Small intestine (tissue), 7 donors: ENCODE measurements around the gene SIGMAR1. TPM values are rescaled to one million over a fixed set of nuclear protein-coding genes. Genes with fewer than 3 reads are reported as not detected.

Experiments used
- DNase-seq, 2 donors: peaks; one replicate each; pipeline versions ENCODE4 v3.0.0 to v3.0.0-alpha.2; 2013
- FAIRE-seq: peaks from 2 replicates; lab custom pipeline; 2012; peaks lifted over from hg19 to GRCh38; lab: Jason Lieb, UNC
- H3K27ac ChIP-seq, 3 donors: one replicate each; pipeline ENCODE4 v1.5.1; 2013; ENCODE audit warnings: low read length in 2 of 3, mild to moderate bottlenecking in 2 of 3, control low read depth in 1 of 3, inconsistent platforms in 1 of 3, low read depth in 1 of 3, moderate library complexity in 1 of 3
- H3K27me3 ChIP-seq, 3 donors: one replicate each; pipeline ENCODE4 v1.6.1; 2013; ENCODE audit warnings: low read length in 3 of 3, inconsistent platforms in 1 of 3; ENCODE audit not compliant: control insufficient read depth in 3 of 3, insufficient read depth in 3 of 3
- H3K36me3 ChIP-seq, 3 donors: one replicate each; pipeline ENCODE4 v1.6.1; 2013; ENCODE audit warnings: low read length in 3 of 3, inconsistent platforms in 1 of 3, low read depth in 1 of 3, mild to moderate bottlenecking in 1 of 3, moderate library complexity in 1 of 3; ENCODE audit not compliant: control insufficient read depth in 3 of 3, insufficient read depth in 2 of 3
- H3K4me1 ChIP-seq, 3 donors: one replicate each; pipeline ENCODE4 v1.6.1; 2013; ENCODE audit warnings: low read length in 2 of 3, inconsistent platforms in 1 of 3, low read depth in 1 of 3, mild to moderate bottlenecking in 1 of 3, moderate library complexity in 1 of 3; ENCODE audit not compliant: control insufficient read depth in 3 of 3, insufficient read depth in 2 of 3
- H3K4me3 ChIP-seq, 3 donors: one replicate each; pipeline ENCODE4 v1.5.1; 2013; ENCODE audit warnings: low read length in 3 of 3, control low read depth in 1 of 3, inconsistent platforms in 1 of 3, low read depth in 1 of 3, mild to moderate bottlenecking in 1 of 3, moderate library complexity in 1 of 3
- H3K9me3 ChIP-seq, 2 donors: one replicate each; pipeline ENCODE4 v1.6.1; 2013; ENCODE audit warnings: low read depth in 1 of 2, low read length in 1 of 2; ENCODE audit not compliant: control insufficient read depth in 2 of 2, insufficient read depth in 1 of 2
- WGBS, 3 donors: extraction: QIAGEN DNeasy Blood & Tissue Kit; methylation state at CpG; one replicate each; pipeline ENCODE4 v1.1.7; 2013; 5-methylcytosine and 5-hydroxymethylcytosine counted together
- polyA plus RNA-seq, 4 donors: library from polyadenylated mRNA; stranded (reverse) in 3 of 4; unstranded in 1 of 4; fragments of 200-250 nt in 3 of 4; fragments of 120-200 nt in 1 of 4; gene quantifications; one replicate each; pipeline versions ENCODE4 v1.2.1 to v1.2.3, GENCODE V29; 2013
- donor health status: healthy with polysubstance abuse.
- donor health status: control.
- donor health status: control.
- donor health status: Bipolar disorder and iron deficiency.
- donor health status: healthy.

The SIGMAR1 gene
- polyA plus RNA-seq, 4 donors = 41.4 to 88.8 (median 68.5) TPM

DNA sequence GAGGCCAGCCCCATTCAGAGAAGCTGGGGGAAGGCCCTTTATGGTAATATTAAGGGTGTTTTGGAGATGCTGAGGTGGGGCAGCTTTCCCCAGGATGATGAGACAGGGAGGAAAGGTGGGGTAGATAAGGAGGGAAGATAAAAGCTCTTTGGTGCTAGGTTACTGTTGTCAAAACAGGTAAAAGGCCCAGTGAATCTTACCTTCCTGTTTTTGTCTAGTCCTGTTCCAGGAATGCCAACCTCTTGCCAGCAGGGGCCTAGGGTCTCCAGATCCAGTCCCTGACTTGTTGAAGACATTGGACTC lies 25.7 kb upstream of the SIGMAR1 start:
- Histone ChIP-seq H3K36me3 (peaks cover 3 to 38% (median 3%) of the 10 kb centered on the region in 3 donors), H3K27me3 (no peaks in the 10 kb centered on the region), H3K4me1 (peaks cover 0 to 9% (median 3%) of the 10 kb centered on the region in 3 donors), H3K9me3 (no peaks in the 10 kb centered on the region), H3K4me3 (no peak overlapping the region), H3K27ac (no peak overlapping the region)
- FAIRE-seq (no peak), DNase-seq (no peak)

DNA sequence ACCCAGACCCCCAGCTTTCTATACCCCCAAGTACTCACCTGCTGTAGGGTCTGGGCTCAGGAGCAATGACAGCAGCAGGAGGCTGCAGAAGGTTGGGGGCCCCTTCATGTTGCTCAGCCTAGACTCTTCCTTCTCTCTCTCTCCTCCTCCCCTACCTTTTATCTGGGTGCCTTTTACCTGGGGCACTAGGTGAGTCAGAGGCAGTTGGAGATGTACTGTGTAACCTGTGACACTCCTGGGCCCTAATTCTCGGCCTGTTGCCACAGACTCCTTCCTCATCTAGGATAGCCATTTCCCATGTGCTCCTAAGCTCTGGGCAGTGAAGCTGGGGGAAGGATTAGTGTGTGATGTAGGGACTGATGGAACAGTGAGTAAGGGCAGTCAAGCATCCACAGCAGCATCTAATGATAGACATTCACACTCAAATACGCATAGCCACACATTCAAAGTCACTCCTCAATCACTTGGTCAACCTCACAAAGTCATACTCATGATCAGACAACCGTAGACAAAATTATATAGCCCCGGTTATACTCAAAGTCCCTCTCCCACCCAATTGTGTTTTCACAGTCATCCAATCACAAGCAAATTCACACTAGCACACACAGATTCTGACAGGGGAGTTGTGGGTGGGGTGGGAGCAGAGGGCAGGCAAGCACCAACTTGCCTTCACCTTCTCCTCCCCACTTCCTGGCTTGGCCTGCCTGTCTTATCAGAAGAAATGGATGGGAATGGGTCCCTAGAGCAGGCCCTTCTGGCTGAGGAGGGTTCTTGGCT lies 25.1 kb upstream of the SIGMAR1 start, which contains the start of gene CCL27:
Gene CCL27 (minus strand): TSS at position 132 of the 777 bp plus-strand sequence. CDS start 24 bp downstream, at position 108.
- Histone ChIP-seq H3K36me3 (peaks cover 2 to 40% (median 3%) of the 10 kb centered on the region in 3 donors), H3K27me3 (no peaks in the 10 kb centered on the region), H3K9me3 (no peaks in the 10 kb centered on the region), H3K4me3 (no peak within 1 kb of the TSS), H3K4me1 (peaks cover 0 to 9% (median 3%) of the 10 kb centered on the region in 3 donors), H3K27ac (no peak within 1 kb of the TSS)
- FAIRE-seq = no peak
- DNase-seq = no peak
- WGBS, 3 donors = 81 to 90% (median 83%) methylated on average over 4 of the region's 4 CpGs

- WGBS, 3 donors = 29 to 68% (median 53%) methylated on average over 8 of the region's 8 CpGs
- Histone ChIP-seq H3K4me1 (peaks cover 0 to 16% (median 2%) of the 10 kb centered on the region in 3 donors), H3K9me3 (no peaks in the 10 kb centered on the region), H3K27me3 (no peaks in the 10 kb centered on the region), H3K27ac (no peak overlapping the region), H3K36me3 (peaks cover 2 to 41% (median 3%) of the 10 kb centered on the region in 3 donors), H3K4me3 (no peak overlapping the region)
- FAIRE-seq (no peak), DNase-seq (peak in 1 of 2 donors; percentile 57)
Observed at GRCh38 chr9:34659592-34660253, 22.1 kb upstream of the SIGMAR1 start.

DNA sequence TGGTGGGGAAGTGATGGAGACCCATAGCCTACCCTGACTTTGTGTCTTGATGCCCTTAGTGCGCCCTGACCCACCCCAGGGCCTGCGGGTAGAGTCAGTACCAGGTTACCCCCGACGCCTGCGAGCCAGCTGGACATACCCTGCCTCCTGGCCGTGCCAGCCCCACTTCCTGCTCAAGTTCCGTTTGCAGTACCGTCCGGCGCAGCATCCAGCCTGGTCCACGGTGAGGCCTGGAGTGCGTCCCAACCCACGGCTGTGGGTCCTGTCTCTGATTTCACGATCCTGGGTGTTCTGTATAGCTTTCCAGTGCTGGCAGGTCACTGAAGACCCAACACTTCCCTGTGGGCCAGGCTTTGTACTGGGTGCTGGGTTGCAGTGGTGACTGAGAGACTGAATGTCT lies 20.9 kb upstream of the SIGMAR1 start:
- H3K4me1 ChIP-seq = peaks cover 0 to 22% (median 0%) of the 10 kb centered on the region in 3 donors
- peaks cover 2 to 41% (median 3%) of the 10 kb centered on the region in 3 donors for H3K36me3 ChIP-seq
- no peak for DNase-seq
- H3K27me3 ChIP-seq = no peaks in the 10 kb centered on the region
- 92 to 96% (median 94%) methylated on average over 14 of the region's 14 CpGs for WGBS, 3 donors
- no peaks in the 10 kb centered on the region for H3K9me3 ChIP-seq
- no peak for FAIRE-seq
- H3K27ac ChIP-seq = no peak overlapping the region
- H3K4me3 ChIP-seq = no peak overlapping the region

- H3K36me3 ChIP-seq = peaks cover 2 to 32% (median 3%) of the 10 kb centered on the region in 3 donors
- no peaks in the 10 kb centered on the region for H3K9me3 ChIP-seq
- H3K4me3 ChIP-seq = no peak overlapping the region
- 81 to 89% (median 85%) methylated on average over 5 of the region's 5 CpGs for WGBS, 3 donors
- H3K27ac ChIP-seq = no peak overlapping the region
- no peak for FAIRE-seq
- H3K27me3 ChIP-seq = no peaks in the 10 kb centered on the region
- peaks cover 0 to 35% (median 4%) of the 10 kb centered on the region in 3 donors for H3K4me1 ChIP-seq
- DNase-seq = no peak
Observed at GRCh38 chr9:34656992-34657391, 19.4 kb upstream of the SIGMAR1 start.

- Histone ChIP-seq H3K27ac (peak overlapping the region in 1 of 3 donors; percentile 43), H3K4me1 (peaks cover 0 to 48% (median 5%) of the 10 kb centered on the region in 3 donors), H3K36me3 (peaks cover 0 to 26% (median 1%) of the 10 kb centered on the region in 3 donors), H3K4me3 (no peak overlapping the region), H3K9me3 (no peaks in the 10 kb centered on the region), H3K27me3 (no peaks in the 10 kb centered on the region)
- 75 to 86% (median 79%) methylated on average over 5 of the region's 5 CpGs for WGBS, 3 donors
- FAIRE-seq = no peak
- DNase-seq = no peak
Observed at GRCh38 chr9:34655394-34655793, 17.8 kb upstream of the SIGMAR1 start.

GRCh38 chr9:34654323-34655051 lies 16.9 kb upstream of the SIGMAR1 start:
- no peaks in the 10 kb centered on the region for H3K27me3 ChIP-seq
- H3K9me3 ChIP-seq = no peaks in the 10 kb centered on the region
- H3K36me3 ChIP-seq = peaks cover 0 to 26% (median 1%) of the 10 kb centered on the region in 3 donors
- 49 to 64% (median 59%) methylated on average over 11 of the region's 11 CpGs for WGBS, 3 donors
- FAIRE-seq = no peak
- DNase-seq = no peak
- H3K4me1 ChIP-seq = peaks cover 0 to 48% (median 5%) of the 10 kb centered on the region in 3 donors
- peak overlapping the region in 1 of 3 donors; percentile 87 for H3K27ac ChIP-seq
- no peak overlapping the region for H3K4me3 ChIP-seq
